Hepatocyte (in vitro differentiated cells): ENCODE measurements around the gene SLC16A2. TPM values are rescaled to one million over a fixed set of nuclear protein-coding genes. Genes with fewer than 3 reads are reported as not detected.

Source experiments
- DNase-seq: peaks from one replicate; pipeline ENCODE4 v3.0.0-alpha.2; 2016; ENCODE audit warnings: low spot score
- H2AFZ ChIP-seq: fragments of 200-600 bp; sonication (generic); 2 replicates; pipeline ENCODE4 v1.6.0; 2016; ENCODE audit warnings: antibody characterized with exemption, mild to moderate bottlenecking
- H3K27ac ChIP-seq: fragments of 200-600 bp; sonication (generic); 2 replicates; pipeline ENCODE4 v1.5.1; 2016; ENCODE audit warnings: mild to moderate bottlenecking
- H3K27me3 ChIP-seq: fragments of 200-600 bp; sonication (generic); 2 replicates; pipeline ENCODE4 v1.6.1; 2016
- H3K36me3 ChIP-seq: fragments of 200-600 bp; sonication (generic); replicated peaks from 2 replicates; pipeline ENCODE4 v1.5.1; 2016; ENCODE audit warnings: low read depth; ENCODE audit not compliant: insufficient read depth
- H3K4me1 ChIP-seq: fragments of 200-600 bp; sonication (generic); 2 replicates; pipeline ENCODE4 v1.5.1; 2016; ENCODE audit warnings: mild to moderate bottlenecking, moderate library complexity; ENCODE audit not compliant: insufficient read depth
- H3K4me2 ChIP-seq: fragments of 200-600 bp; sonication (generic); 2 replicates; pipeline ENCODE4 v1.6.0; 2016
- H3K4me3 ChIP-seq: fragments of 200-600 bp; sonication (generic); 2 replicates; pipeline ENCODE4 v1.5.1; 2016; ENCODE audit warnings: mild to moderate bottlenecking
- H3K79me2 ChIP-seq: fragments of 200-600 bp; sonication (generic); 2 replicates; pipeline ENCODE4 v1.6.0; 2017; ENCODE audit warnings: mild to moderate bottlenecking
- H3K9me2 ChIP-seq: fragments of 200-600 bp; sonication (generic); replicated peaks from 2 replicates; pipeline ENCODE4 v1.6.0; 2017; ENCODE audit warnings: mild to moderate bottlenecking; ENCODE audit not compliant: insufficient read depth
- H3K9me3 ChIP-seq: fragments of 200-600 bp; sonication (generic); 2 replicates; pipeline ENCODE4 v1.5.1; 2016; ENCODE audit warnings: low read depth, mild to moderate bottlenecking
- H4K20me1 ChIP-seq: fragments of 200-600 bp; sonication (generic); 2 replicates; pipeline ENCODE4 v1.6.0; 2016; ENCODE audit warnings: mild to moderate bottlenecking; ENCODE audit not compliant: insufficient read depth, poor library complexity, severe bottlenecking
- EZH2 ChIP-seq: fragments of 200-600 bp; sonication (generic); IDR thresholded peaks from 2 replicates; pipeline ENCODE4 v1.6.1; 2016; ENCODE audit warnings: antibody characterized with exemption, mild to moderate bottlenecking, borderline replicate concordance
- EZH2phosphoT487 ChIP-seq: fragments of 200-600 bp; sonication (generic); IDR thresholded peaks from one replicate; pipeline ENCODE4 v1.6.1; 2018; ENCODE audit warnings: antibody characterized with exemption, mild to moderate bottlenecking, low read depth, moderate library complexity; ENCODE audit not compliant: unreplicated experiment, severe bottlenecking
- WGBS: methylation state at CpG from one replicate; pipeline ENCODE4 v1.1.6; 2016; ENCODE audit warnings: low lambda C conversion rate; ENCODE audit errors: missing lambda C conversion rate; 5-methylcytosine and 5-hydroxymethylcytosine counted together
- polyA plus RNA-seq: library from polyadenylated mRNA; unstranded; fragments of >200 nt; fragmentation: Nextera tagmentation; extraction: Ambion mirVana; gene quantifications from 2 replicates; pipeline ENCODE4 v1.2.1, GENCODE V29; 2016
- total RNA-seq: library from RNA; depleted of rRNA; stranded (reverse); fragments of >200 nt; gene quantifications from 2 replicates; pipeline ENCODE4 v1.2.3, GENCODE V29; 2014
- TF ChIP-seq, protein P1 (sequence below): fragments of 200-600 bp; sonication (generic); IDR thresholded peaks from 2 replicates; pipeline ENCODE4 v1.5.1; 2016; ENCODE audit warnings: antibody characterized with exemption, mild to moderate bottlenecking; ENCODE audit not compliant: poor library complexity

Gene SLC16A2
- total and polyA plus RNA-seq, 2 experiments from 2014 or later = 7.7 to 11.2 TPM

GRCh38 chrX:74534569-74535038, 113.3 kb downstream of the SLC16A2 start:
- Histone ChIP-seq H2AFZ (no peak overlapping the region), H3K4me2 (peak overlapping the region; percentile 91), H3K4me3 (no peak overlapping the region), H3K27ac (peak overlapping the region; percentile 94), H3K9me2 (no peaks in the 10 kb centered on the region), H3K27me3 (no peaks in the 10 kb centered on the region), H4K20me1 (no peaks in the 10 kb centered on the region), H3K79me2 (no peaks in the 10 kb centered on the region), H3K4me1 (no peaks in the 10 kb centered on the region), H3K36me3 (no peaks in the 10 kb centered on the region), H3K9me3 (no peaks in the 10 kb centered on the region)
- WGBS = 83% methylated on average over 2 of the region's 2 CpGs
- TF ChIP-seq EZH2phosphoT487 (no peak), EZH2 (no peak)
- TF ChIP-seq, protein P1, sequence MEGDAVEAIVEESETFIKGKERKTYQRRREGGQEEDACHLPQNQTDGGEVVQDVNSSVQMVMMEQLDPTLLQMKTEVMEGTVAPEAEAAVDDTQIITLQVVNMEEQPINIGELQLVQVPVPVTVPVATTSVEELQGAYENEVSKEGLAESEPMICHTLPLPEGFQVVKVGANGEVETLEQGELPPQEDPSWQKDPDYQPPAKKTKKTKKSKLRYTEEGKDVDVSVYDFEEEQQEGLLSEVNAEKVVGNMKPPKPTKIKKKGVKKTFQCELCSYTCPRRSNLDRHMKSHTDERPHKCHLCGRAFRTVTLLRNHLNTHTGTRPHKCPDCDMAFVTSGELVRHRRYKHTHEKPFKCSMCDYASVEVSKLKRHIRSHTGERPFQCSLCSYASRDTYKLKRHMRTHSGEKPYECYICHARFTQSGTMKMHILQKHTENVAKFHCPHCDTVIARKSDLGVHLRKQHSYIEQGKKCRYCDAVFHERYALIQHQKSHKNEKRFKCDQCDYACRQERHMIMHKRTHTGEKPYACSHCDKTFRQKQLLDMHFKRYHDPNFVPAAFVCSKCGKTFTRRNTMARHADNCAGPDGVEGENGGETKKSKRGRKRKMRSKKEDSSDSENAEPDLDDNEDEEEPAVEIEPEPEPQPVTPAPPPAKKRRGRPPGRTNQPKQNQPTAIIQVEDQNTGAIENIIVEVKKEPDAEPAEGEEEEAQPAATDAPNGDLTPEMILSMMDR = no peak
- DNase-seq = no peak

GRCh38 chrX:74535086-74535407, 113.8 kb downstream of the SLC16A2 start:
- peak overlapping the region; percentile 91 for H3K4me2 ChIP-seq
- peak overlapping the region; percentile 55 for H2AFZ ChIP-seq
- 23% methylated on average over 5 of the region's 5 CpGs for WGBS

GRCh38 chrX:74535408-74536151, 114.3 kb downstream of the SLC16A2 start:
- TF ChIP-seq EZH2 (no peak), EZH2phosphoT487 (no peak)
- TF ChIP-seq, protein P1 = peak; percentile 50
- DNase-seq = peak; percentile 80
- Histone ChIP-seq H3K79me2 (no peaks in the 10 kb centered on the region), H3K27ac (peak overlapping the region; percentile 94), H3K36me3 (no peaks in the 10 kb centered on the region), H3K4me2 (peak overlapping the region; percentile 91), H3K4me3 (peak overlapping the region; percentile 41), H3K27me3 (no peaks in the 10 kb centered on the region), H3K9me2 (no peaks in the 10 kb centered on the region), H3K4me1 (no peaks in the 10 kb centered on the region), H3K9me3 (no peaks in the 10 kb centered on the region), H4K20me1 (no peaks in the 10 kb centered on the region), H2AFZ (peak overlapping the region; percentile 85)
- 46% methylated on average over 37 of the region's 37 CpGs for WGBS

More at GRCh38 chrX:74535086-74535407, 113.8 kb downstream of the SLC16A2 start:
- no peaks in the 10 kb centered on the region for H4K20me1 ChIP-seq
- peak overlapping the region; percentile 94 for H3K27ac ChIP-seq
- no peak overlapping the region for H3K4me3 ChIP-seq
- H3K4me1 ChIP-seq = no peaks in the 10 kb centered on the region
- no peaks in the 10 kb centered on the region for H3K27me3 ChIP-seq
- no peaks in the 10 kb centered on the region for H3K9me3 ChIP-seq
- H3K79me2 ChIP-seq = no peaks in the 10 kb centered on the region
- H3K36me3 ChIP-seq = no peaks in the 10 kb centered on the region
- no peaks in the 10 kb centered on the region for H3K9me2 ChIP-seq
- TF ChIP-seq EZH2phosphoT487 = no peak
- TF ChIP-seq EZH2 = no peak
- TF ChIP-seq, protein P1 = no peak
- no peak for DNase-seq
